Left ventricle myocardium inferior (tissue), 1 donor: ENCODE data around the gene INF2. TPM values are rescaled to one million over a fixed set of nuclear protein-coding genes. Genes with fewer than 3 reads are reported as not detected.

Experiments used
- DNase-seq: peaks from one replicate; pipeline ENCODE4 v3.0.0-alpha.2; 2020
- H3K27ac ChIP-seq: fragments of 200-600 bp; replicated peaks from 2 replicates; pipeline ENCODE4 v1.8.0; 2021
- H3K27me3 ChIP-seq: fragments of 200-600 bp; 2 replicates; pipeline ENCODE4 v1.8.0; 2021; ENCODE audit warnings: low read depth
- H3K36me3 ChIP-seq: fragments of 200-600 bp; 2 replicates; pipeline ENCODE4 v1.8.0; 2021
- H3K4me1 ChIP-seq: fragments of 200-600 bp; 2 replicates; pipeline ENCODE4 v1.8.0; 2021
- H3K4me3 ChIP-seq: fragments of 200-600 bp; 2 replicates; pipeline ENCODE4 v1.8.0; 2021; ENCODE audit warnings: mild to moderate bottlenecking, moderate library complexity
- H3K9me3 ChIP-seq: fragments of 200-600 bp; replicated peaks from 2 replicates; pipeline ENCODE4 v1.8.0; 2021
- intact Hi-C: fragments of 100-400 bp; cut with micrococcal nuclease; formaldehyde crosslinking; loops from one replicate; pipeline ENCODE4 v1.11.0; 2022
- total RNA-seq: library from RNA; stranded (reverse); fragmentation: NEBNext Ultra II Directional; extraction: Animal tissue kit (Norgen Biotek cat#: 25700); gene quantifications from one replicate; pipeline ENCODE4 v1.2.1, GENCODE V29; 2021
- TF ChIP-seq, protein P1 (sequence below): fragments of 200-600 bp; IDR thresholded peaks from 2 replicates; pipeline ENCODE4 v1.8.0; 2021; ENCODE audit warnings: antibody characterized with exemption, mild to moderate bottlenecking, borderline replicate concordance
- donor health status: DM: no; HTN: yes; CAD: no; lungs with severe emphysema.

Gene INF2
- total RNA-seq, 1 donor from 2014 or later, result 28.5 TPM

DNA sequence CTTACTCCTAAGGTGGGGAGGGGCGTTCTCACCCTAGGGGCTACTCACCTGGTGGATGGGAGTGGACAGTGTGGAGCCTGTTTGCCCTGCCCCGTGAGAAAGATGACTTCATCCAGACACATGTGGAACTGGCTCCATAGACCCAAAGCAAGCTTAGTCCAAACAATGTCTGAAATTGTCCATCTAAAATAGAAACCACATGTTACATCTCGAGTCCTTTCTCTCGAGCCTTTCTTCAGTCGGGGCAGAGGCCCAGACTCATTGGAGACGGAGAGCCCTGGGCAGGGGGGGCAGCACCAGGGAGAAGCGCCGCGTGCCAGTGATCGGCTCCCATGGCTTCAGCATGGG is 67.8 kb downstream of the INF2 start:
- TF ChIP-seq, protein P1, sequence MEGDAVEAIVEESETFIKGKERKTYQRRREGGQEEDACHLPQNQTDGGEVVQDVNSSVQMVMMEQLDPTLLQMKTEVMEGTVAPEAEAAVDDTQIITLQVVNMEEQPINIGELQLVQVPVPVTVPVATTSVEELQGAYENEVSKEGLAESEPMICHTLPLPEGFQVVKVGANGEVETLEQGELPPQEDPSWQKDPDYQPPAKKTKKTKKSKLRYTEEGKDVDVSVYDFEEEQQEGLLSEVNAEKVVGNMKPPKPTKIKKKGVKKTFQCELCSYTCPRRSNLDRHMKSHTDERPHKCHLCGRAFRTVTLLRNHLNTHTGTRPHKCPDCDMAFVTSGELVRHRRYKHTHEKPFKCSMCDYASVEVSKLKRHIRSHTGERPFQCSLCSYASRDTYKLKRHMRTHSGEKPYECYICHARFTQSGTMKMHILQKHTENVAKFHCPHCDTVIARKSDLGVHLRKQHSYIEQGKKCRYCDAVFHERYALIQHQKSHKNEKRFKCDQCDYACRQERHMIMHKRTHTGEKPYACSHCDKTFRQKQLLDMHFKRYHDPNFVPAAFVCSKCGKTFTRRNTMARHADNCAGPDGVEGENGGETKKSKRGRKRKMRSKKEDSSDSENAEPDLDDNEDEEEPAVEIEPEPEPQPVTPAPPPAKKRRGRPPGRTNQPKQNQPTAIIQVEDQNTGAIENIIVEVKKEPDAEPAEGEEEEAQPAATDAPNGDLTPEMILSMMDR, result no peak
- no peak for DNase-seq
- intact Hi-C loops, result no loop called here
- Histone ChIP-seq H3K27ac (no peak overlapping the region), H3K9me3 (no peaks in the 10 kb centered on the region), H3K4me3 (no peak overlapping the region), H3K27me3 (no peaks in the 10 kb centered on the region), H3K36me3 (peaks cover 62% of the 10 kb centered on the region), H3K4me1 (peaks cover 29% of the 10 kb centered on the region)

DNA sequence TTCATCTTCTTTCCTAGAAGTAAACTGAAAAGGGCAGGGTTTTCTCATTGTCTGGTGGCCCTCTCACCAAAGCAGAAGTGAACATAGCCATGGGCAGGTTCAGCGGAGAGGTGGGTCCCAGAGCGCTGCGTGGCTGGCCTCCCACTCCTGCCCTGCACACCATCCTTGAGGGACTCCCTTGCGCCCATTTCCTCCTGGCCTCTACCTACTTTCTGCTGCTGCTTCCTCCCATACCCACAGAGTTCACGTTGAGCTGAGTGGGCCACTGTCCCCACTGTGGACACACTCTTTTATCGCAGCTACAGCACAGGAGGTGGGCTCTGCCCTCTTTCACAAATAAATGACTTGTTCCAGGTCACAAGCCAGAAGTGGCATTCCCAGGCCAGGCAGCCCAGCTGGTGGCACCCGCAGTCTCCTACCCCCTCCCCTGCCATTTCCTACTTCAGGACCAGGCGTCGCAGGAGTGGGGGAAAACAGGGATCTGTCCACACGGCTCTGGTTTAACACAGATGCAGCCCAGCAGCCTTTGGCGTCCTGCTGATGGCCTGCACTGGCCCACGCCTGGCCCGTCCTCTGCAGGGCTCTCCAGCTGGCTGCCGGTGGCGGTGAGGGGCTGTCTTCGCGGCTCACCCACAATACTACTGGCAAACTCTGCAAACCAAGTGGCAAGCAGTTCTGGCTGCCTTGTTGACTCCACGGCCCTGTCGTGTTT is 68.4 kb downstream of the INF2 start:
- peaks cover 62% of the 10 kb centered on the region for H3K36me3 ChIP-seq

DNA sequence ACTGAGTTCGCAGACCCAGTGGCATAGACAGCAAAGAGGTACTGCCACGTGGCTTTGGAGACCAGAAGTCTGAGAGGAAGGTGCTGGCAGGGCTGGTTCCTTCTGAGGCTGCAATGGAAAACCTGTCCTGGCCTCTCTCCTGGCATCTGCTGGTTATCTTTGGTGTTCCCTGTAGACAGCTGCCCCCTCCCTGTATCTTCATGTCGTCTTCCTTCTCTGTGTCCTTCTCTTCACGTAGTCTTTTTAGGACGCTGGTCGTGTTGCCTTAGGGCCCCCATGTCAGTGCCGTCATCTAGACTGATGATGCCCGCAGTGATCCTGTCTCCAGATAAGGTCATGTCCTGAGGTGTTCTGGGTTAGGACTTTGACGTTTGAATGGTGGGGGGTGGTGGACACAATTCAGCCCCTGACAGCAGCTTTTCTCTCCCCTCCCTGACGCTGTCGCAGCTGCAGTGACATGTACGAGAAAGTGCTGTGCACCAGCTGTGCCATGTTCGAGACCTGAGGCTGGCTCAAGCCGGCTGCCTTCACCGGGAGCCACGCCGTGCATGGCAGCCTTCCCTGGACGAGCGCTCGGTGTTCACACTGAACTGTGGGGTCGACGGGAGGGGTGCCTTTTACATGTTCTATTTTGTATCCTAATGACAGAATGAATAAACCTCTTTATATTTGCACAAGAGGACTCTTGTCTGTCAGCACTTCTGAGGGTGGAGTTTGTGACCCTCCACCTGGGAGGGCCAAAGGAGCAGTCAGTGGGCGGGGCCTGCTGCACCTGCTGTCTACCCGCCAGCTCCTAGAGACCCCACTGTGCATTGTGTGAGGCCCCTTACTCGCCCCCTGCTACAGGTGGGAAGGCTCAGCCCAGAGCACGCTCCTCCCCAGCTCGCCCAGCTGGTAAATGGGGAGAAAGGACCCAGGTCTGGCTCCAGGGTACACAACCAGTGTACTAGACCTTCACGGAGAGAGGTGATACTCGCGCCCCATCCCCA is 69.9 kb downstream of the INF2 start:
- Histone ChIP-seq H3K27me3 (no peaks in the 10 kb centered on the region), H3K9me3 (no peaks in the 10 kb centered on the region), H3K27ac (no peak overlapping the region), H3K4me3 (no peak overlapping the region), H3K4me1 (peaks cover 14% of the 10 kb centered on the region), H3K36me3 (peaks cover 62% of the 10 kb centered on the region)
- intact Hi-C loops, result no loop called here
- TF ChIP-seq, protein P1, result no peak
- no peak for DNase-seq

More for the DNA sequence above, 68.4 kb downstream of the INF2 start:
- DNase-seq, result no peak
- TF ChIP-seq, protein P1, result no peak
- intact Hi-C loops, result no loop called here
- Histone ChIP-seq H3K4me3 (no peak overlapping the region), H3K9me3 (no peaks in the 10 kb centered on the region), H3K27me3 (no peaks in the 10 kb centered on the region), H3K27ac (no peak overlapping the region), H3K4me1 (peaks cover 27% of the 10 kb centered on the region)

DNA sequence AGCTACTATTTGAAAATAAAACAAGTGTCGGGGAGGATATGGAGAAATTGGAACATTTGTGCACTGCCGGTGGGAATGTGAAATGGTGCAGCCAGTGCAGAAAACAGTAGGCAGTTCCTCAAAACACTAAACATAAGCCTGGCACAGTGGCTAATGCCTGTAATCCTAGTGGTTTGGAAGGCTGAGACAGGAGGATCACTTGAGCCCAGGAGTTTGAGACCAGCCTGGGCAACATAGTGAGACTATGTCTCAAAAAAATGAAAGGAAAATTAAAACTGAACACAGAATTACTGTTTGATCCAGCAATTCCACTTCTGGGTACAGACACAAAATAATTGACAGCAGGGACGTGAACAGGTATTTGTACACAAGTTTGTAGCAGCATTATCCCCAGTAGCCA is 76.1 kb downstream of the INF2 start:
- TF ChIP-seq, protein P1, result no peak
- intact Hi-C loops, result loop anchor here (5.0 kb wide), 1 partner anchor 62 kb away; no protein-coding TSS in a partner anchor
- Histone ChIP-seq H3K4me1 (peaks cover 12% of the 10 kb centered on the region), H3K27ac (no peak overlapping the region), H3K9me3 (peaks cover 12% of the 10 kb centered on the region), H3K27me3 (no peaks in the 10 kb centered on the region), H3K36me3 (peaks cover 19% of the 10 kb centered on the region), H3K4me3 (no peak overlapping the region)
- DNase-seq, result no peak

DNA sequence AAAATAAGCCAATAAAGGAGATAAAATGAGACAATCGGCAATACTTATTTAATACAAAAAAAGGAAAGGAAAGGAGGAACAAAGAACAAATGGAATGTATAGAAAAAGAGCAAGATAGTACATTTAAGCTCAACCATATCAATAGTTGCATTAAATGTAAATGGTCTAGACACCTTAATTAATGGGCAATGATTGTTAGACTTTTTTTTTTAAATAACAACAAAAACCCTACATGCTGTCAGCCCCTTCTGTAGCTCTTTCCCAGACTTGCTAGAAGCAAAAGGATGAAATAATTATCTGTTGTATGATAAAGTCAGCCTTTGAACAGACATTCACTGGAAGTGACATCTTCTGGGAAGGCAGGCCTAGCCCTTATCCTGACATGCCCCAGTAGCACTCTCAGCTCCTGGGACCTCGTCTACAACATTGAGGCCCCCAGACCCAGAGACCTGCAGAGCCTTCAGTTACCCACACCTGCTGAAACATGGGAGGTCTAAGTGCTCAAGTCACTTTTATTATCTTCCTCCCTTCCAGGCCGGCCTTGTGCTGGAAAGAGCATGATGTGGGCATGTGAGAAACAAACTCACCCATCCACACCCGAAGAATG is 76.9 kb downstream of the INF2 start:
- TF ChIP-seq, protein P1, result no peak
- H3K27me3 ChIP-seq, result no peaks in the 10 kb centered on the region
- peaks cover 24% of the 10 kb centered on the region for H3K36me3 ChIP-seq
- H3K4me3 ChIP-seq, result no peak overlapping the region
- H3K27ac ChIP-seq, result no peak overlapping the region
- no peak for DNase-seq
- peaks cover 19% of the 10 kb centered on the region for H3K9me3 ChIP-seq
- intact Hi-C loops, result loop anchor here (5.0 kb wide), 1 partner anchor 61 kb away; no protein-coding TSS in a partner anchor
- H3K4me1 ChIP-seq, result peaks cover 12% of the 10 kb centered on the region
